HK-2 (cell line): ENCODE data around the gene CCHCR1.
"Not testable (repeated sequence)": the region's sequence is repeated elsewhere in the genome, so short reads cannot be mapped to it uniquely, and the experiment has no call there.

Experiments
- DNase-seq: peaks from one replicate; pipeline ENCODE4 v3.0.0-alpha.2; 2018; ENCODE audit not compliant: unreplicated experiment

CCHCR1 gene, protein sequence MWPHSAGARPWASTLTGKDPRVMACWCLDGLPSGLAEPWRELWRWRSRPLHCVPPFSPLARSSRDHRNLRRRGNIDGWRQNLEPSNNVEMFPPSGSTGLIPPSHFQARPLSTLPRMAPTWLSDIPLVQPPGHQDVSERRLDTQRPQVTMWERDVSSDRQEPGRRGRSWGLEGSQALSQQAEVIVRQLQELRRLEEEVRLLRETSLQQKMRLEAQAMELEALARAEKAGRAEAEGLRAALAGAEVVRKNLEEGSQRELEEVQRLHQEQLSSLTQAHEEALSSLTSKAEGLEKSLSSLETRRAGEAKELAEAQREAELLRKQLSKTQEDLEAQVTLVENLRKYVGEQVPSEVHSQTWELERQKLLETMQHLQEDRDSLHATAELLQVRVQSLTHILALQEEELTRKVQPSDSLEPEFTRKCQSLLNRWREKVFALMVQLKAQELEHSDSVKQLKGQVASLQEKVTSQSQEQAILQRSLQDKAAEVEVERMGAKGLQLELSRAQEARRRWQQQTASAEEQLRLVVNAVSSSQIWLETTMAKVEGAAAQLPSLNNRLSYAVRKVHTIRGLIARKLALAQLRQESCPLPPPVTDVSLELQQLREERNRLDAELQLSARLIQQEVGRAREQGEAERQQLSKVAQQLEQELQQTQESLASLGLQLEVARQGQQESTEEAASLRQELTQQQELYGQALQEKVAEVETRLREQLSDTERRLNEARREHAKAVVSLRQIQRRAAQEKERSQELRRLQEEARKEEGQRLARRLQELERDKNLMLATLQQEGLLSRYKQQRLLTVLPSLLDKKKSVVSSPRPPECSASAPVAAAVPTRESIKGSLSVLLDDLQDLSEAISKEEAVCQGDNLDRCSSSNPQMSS

DNA sequence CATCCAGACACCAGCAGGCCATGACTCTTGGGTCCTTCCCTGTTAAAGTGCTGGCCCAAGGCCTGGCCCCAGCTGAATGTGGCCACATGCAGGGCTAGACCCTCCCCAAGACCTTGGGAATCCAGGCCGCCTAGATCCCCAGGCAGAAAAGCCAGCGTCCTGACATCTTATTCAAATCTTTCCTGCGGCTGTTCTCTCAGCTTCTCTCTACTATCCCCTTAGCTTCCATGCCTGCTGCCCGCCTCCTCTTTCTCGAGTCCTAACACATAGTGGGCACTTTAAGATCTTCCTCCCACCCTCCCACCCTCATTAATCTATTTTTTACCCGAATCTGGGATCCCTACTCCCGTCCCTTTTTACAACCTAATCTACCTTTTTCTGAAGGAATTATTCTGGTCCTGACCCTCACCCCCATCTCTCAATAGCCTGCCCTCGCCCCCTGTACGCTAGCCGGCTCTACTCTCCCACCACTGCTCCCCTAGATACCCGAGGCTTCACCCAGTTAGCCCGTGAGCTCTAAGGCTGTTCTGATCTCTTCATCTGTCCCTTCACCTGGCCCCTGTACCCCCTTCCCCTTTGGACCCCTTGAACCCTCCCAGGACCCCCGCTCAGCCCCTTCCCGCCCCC is at the start of gene CCHCR1:
CCHCR1 (minus strand) TSS at position 290 of the 627 bp plus-strand sequence; CDS start at position 88, 202 bp downstream.
- no peak for DNase-seq

DNA sequence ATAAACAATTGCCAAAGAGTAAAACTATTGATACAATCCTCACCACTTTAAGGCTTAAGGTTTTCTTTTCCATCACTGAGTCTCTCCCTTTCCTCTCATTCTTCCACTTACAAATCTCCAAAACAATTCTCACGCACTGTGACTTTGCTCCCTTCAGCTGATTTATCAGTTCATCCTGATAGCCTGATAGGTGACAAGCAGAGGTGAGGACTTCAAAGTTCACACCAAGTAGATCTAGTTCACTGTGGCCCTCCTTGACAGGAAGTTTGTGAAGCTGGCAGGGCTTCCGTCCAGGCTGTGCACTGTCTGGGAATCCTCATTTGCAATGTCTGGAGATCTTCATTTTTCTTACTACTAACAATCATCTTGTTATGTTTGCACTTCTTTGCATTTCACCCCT is 48.0 kb upstream of the CCHCR1 start:
- no peak for DNase-seq

DNA sequence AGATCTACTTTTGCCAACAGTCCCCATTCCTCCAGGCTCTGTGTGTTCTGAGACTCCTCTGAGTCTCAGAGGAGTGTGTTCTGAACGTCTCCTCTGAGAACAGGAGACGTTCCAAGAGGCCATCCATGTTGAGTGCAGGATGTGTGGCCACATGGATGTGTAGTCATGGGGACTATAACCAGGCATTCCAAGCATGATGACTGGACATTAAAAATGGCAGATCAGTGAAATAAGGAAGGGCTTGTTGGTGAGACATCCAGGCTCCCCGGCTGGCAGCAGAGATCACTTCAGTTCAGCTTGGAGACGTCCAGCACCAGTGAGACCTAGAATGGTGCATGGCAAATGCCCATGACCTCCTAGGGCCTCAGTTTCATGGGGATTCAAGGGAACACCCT is 47.1 kb upstream of the CCHCR1 start:
- no peak for DNase-seq

DNA sequence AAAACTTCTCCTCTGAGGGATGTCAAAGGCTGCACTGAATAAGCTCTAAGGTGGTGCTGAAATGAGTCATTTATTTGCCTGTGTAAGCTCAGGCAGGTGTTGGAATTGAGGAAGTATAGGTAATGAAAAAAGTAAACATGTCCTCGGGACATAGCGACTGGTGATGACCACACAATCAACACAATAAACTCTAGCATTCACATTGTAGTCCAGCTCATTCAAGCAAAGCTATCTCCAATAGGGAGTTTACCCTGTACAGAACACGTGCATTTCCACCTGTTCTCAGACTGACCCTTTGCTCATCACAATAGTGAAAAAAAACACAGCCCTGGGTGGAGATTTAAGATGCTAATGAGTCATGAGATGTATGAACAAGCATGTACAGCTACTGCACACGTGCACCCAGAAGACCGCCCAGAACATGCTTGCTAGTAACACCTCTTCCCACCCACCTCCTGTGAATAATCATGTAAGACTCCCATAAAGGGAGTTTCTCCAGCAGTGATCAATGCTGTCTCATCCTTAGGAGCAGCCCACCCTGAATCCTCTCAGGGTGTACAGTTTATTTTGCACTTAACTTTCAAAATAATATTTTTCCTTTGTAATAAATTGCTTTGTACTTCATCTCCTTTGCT is 45.9 kb upstream of the CCHCR1 start:
- peak; percentile 47 for DNase-seq

DNA sequence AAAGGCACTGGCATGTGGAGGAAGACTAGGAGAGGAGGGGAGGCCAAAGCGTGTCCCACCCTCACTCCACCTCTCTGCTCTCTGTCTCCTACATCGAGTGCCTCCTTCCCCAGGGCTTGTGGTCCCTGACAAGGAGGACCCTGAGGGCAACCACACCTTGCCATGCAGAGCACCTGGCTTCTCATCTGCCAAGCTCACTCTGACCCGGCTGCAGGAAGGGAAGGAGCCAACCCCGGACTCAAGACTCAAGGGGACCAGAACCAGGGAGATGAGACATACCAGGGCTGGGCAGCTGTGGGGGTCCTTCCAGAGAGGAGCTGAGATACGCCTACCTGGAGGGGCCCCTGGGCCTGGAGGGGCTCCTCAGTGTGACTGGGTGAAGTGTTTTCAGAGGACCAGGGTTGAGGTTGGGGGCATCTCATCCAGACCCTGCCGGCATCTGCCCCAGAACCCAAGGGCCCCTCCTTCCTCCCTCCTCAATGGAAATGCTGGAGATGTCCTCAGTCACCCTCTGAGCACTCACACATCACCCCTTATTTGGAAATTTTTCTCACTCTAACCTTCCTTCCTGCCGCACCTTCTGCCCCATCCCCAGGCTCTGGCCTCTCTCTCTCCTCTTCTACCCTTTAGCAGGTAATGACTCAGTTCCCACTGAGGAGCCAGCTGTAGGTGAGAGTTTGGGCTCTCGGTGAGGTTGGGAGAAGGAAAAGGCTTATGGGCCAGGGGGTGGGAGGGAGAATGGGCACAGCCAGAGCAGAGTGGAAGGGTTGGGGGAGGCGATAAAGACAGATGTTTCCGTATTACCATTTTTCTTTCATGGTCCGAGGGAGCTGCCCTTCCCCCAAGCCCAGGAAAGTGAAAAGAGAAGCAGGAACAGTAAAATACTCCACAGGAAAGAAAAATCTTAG is 44.9 kb upstream of the CCHCR1 start:
- no peak for DNase-seq

DNA sequence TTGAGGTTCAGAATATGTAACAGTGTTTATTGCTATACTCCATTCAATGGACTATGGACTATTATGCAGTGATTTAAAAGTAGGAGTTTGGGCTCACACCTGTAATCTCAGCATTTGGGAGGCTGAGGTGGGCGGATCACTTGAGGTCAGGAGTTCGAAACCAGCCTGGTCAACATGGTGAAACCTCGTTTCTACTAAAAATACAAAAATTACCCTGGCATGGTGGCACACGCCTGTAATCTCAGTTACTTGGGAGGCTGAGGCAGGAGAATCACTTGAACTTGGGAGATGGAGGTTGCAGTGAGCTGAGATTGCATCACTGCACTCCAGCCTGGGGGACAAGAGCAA is 41.5 kb upstream of the CCHCR1 start:
- DNase-seq = not testable (repeated sequence)

DNA sequence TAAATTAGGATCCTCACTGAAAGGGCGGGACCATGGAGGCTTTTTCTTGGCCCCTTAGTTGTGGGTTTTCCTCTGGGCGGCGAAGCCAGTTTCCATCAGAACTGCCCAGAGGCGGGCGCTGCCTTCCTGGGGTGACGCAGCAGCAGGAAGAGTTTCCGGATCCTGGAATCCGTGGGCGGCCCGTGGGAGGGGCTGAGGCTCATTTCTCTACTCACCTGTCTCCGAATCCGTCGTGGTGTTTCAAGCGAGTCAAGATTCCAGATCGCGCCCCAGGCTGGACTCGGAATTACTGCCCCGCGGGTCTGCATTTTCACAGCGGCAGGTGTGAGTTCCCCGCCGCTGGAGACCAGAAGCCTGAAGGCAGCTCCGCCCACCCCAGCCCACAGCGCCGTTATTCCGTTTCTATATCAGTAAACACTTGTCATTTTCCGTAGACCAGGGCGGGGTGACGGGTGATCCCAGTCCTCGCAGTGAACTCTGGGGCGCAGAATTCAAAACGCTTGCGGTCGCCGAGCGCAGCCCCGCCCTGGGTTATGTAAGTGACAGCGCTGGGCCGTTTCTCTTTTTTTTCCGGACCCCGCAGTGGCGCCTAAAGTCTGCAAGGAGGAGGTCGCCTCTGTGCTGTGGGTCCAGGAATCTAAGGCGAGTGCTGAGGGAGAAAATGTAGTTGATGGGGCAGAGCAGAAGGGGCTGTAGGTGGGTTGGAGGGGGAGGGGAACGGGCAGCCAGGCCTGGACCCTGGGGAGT is 40.1 kb upstream of the CCHCR1 start:
- peak; percentile 91 for DNase-seq

DNA sequence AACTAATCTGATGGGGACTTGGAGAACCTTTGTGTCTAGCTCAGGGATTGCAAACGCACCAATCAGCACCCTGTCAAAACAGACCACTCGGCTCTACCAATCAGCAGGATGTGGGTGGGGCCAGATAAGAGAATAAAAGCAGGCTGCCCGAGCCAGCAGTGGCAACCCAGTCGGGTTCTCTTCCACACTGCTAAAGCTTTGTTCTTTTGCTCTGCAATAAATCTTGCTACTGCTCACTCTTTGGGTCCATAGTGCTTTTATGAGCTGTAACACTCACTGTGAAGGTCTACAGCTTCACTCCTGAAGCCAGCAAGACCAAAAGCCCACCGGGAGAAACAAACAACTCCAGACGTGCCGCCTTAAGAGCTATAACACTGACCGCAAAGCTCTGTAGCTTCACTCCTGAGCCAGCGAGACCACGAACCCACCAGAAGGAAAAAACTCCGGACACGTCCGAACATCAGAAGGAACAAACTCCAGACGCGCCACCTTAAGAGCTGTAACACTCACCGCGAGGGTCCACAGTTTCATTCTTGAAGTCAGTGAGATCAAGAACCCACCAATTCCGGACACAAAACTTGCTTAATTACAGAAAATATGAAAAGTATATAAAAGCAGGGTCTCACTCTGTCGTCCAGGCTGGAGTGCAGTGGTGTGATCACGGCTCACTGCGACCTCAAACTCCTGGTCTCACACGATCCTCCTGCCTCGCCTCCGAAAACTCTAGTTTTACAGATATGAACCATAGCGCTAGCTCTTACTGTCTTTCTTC is 38.8 kb upstream of the CCHCR1 start:
- not testable (repeated sequence) for DNase-seq

DNA sequence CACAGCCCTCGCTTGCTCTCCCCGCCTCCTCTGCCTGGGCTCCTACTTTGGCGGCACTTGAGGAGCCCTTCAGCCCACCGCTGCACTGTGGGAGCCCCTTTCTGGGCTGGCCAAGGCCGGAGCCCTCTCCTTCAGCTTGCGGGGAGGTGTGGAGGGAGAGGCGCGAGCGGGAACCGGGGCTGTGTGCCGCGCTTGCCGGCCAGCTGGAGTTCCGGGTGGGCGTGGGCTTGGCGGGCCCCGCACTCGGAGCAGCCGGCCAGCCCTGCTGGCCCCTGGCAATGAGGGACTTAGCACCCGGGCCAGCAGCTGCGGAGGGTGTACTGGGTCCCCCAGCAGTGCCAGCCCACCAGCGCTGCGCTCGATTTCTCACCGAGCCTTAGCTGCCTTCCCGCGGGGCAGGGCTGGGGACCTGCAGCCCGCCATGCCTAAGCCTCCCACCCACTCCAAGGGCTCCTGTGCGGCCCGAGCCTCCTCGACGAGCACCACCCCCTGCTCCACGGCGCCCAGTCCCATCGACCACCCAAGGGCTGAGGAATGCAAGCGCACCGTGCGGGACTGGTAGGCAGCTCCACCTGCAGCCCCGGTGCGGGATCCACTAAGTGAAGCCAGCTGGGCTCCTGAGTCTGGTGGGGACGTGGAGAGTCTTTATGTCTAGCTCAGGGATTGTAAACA is 37.8 kb upstream of the CCHCR1 start:
- not testable (repeated sequence) for DNase-seq

DNA sequence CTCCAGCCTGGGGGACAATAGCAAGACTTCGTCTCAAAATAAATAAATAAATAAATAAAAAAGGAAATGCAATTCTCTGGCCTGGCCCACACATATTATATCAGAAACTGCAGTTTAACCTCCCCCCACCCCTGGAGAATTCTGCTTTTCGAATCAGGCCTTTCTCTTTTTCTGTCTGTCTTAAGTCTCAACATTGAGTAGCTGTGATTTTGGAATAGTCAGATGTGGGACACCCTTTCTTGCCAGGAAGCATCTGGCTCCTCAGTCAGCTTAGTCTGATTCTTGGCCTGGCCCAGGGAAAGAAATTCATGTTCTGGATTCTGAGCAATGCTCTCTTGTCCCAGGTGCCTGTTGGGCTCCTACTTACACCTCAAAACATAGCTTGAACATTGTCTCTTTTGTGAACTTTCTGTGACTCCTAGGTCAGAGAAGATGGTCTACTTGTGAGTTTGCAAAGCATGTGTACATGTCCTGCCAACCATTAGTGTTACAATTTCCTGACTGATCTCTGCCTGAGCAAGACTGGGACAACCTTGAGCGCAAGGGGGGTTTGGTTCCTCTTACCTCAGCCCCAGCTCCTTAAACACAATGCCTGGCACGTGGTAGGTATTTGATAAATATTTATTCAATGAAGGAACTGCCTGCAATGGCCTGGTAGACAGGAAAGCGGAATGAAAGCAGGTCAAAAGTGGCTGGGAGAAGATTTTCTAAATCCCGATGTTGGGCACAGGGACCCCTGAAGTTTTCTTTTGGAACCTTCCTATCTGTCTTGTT is 36.6 kb upstream of the CCHCR1 start:
- no peak for DNase-seq

DNA sequence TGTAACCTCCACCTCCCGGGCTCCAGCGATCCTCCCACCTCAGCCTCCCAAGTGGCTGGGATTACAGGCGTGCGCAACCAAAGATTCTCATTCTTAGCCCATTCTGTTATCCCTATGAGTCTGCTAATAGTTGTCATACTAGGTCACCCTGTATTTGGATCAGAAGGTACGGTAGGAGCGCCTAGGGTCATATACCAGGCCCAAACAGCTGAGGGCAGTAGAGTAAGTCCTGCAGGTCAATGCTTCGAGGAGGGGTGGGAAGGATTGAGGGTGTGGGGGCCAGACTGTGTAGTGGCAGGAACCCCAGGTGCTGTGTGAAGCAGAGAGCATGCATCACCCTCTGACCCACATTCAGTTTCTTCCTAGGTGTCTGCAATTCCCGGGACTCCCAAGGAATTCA is 35.6 kb upstream of the CCHCR1 start:
- no peak for DNase-seq

DNA sequence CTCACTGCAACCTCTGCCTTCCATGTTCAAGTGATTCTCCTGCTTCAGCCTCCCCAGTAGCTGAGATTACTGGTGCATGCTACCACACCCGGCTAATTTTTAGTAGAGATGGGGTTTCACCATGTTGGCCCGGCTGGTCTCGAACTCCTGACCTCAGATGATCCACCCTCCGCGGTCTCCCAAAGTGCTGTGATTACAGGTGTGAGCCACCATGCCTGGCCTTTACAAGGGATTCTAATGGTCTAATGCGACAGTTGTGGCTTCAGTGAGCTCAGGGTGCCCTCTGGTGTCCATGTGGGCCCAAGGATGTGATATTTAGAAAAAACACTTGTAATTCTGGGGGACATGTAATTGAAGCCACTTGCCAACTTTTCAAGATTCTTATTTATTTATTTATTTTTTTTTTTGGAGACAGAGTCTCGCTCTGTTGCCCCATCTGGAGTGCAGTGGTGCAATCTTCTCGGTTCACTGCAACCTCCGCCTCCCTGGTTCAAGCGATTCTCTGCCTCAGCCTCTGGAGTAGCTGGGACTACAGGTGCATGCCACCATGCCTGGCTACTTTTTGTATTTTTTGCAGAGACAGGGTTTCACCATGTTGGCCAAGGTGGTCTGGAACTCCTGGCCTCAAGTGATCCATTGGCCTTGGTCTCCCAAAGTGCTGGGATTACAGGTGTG is 35.0 kb upstream of the CCHCR1 start:
- DNase-seq = peak; percentile 67

DNA sequence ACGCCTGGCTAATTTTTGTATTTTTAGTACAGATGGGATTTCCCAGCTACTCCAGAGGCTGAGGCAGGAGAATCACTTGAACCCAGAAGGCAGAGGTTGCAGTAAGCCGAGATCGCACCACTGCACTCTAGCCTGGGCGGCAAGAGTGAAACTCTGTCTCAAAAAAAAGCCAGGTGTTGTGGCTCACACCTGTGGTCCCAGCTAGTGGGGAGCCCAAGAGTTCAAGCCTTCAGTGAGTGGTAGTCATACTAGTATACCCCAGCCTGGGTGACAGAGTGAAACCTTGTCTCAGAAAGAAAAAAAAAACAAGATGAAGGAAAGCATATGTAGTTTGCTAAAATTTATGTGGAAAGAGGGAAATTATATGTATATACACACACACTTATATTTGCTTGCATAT is 32.9 kb upstream of the CCHCR1 start:
- DNase-seq = no peak

DNA sequence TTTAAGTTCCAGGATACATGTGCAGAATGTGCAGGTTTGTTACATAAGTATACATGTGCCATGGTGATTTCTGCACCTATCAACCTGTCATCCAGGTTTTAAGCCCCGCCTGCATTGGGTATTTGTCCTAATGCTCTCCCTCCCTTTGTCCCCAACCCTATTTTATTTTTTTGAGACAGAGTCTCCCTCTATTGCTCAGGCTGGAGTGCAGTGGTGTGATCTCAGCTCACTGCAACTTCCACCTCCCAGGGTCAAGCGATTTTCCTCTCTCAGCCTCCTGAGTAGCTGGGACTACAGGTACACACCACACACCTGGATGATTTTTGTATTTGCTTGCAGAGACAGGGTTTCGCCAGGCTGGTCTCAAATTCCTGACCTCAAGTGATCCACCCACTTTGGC is 31.6 kb upstream of the CCHCR1 start:
- DNase-seq = not testable (repeated sequence)

DNA sequence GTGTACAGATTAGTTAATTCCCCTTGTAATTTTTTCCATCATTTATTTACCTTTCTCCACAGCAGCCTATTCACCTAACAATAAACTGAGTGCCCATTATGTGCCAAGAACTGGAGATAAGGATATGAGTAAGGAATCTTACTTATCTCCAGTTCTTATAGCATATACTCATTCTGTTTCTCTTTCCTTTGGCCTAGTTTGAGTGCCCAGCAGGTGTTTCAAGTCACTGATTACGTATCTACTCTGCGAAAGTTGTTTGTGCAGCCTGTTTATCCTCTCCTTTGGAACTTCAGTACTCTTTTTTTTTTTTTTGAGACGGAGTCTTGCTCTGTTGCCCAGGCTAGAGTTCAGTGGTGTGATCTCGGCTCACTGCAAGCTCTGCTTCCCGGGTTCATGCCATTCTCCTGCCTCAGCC is 30.2 kb upstream of the CCHCR1 start:
- no peak for DNase-seq

DNA sequence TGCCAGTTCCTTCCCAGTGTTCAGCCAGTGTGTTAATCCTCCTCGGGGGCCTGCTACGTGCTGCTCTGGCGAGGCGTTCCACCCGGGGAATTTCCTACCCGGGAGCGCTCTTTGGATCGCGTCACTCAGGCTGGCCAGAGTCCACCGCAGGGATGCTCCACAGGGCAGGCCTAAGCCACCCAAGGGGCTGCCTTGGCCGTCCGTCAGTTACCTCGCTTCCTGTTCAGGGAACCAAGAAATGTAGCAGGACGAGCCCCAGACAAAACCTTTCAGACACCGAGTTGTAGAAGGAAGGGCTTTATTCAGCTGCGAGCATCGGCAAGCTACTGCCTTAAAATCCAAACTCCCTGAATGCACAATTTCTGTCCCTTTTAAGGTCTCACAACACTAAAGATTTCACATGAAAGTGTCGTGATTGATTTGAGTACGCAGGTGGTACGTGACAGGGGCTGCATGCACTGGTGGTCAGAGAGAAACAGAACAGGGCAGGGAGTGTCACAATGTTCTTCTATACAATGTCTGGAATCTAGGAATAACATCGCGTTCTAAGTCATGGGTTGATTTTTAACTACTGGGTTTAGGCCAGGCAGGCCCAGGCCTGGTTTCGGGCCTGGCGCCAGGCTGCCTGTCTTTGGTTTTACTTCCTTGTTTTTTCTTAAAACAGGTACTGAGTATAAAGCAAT is 28.6 kb upstream of the CCHCR1 start:
- peak; percentile 92 for DNase-seq

DNA sequence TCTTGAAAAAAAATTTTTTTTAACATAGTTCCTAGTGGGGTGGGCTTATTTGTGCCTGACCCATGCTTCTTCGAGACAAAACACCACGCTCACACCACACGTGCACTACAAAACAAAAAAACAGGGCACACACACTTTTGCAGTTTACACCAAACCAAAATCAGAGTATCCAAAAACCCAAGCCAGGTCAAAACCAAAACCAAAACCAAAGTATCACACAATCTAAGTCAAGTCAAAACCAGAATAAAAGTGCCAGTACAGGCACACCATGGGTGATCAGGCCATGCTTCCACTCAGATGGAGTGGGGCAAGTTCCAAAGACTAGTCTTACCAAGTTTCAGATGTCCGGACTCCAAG is 28.1 kb upstream of the CCHCR1 start:
- DNase-seq = not testable (repeated sequence)
